NCI-H2227 (cell line): ENCODE results near the gene POMT2.
A peak's percentile ranks its signal among the peaks of the same experiment; 100 is the strongest.
"Not testable (repeated sequence)": the region's sequence is repeated elsewhere in the genome, so short reads cannot be mapped to it uniquely, and the experiment has no call there.

Experiments
- DNase-seq: peaks from one replicate; lab custom pipeline; 2025; ENCODE audit not compliant: unreplicated experiment; lab: John Stamatoyannopoulos, UW

The POMT2 gene

DNA sequence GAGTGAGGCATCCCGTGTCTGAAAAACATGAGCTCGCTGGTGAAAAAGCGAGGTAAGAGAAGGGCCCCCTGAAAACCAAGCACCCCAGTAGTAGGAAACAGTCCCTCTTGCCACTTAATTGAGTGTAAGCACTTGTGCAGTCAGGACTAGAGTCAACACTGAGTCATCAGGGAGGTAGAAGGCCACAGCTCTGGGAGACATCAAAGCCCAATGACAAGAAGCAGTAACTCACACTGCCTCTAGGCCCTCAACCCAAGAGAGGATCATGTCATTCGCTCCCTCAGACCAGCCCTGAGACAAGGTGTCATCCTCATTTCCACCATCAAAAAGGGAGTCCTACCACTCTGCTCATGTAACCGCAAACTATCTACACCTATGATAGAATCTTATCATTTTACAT lies 17.8 kb downstream of the POMT2 start:
- no peak for DNase-seq

DNA sequence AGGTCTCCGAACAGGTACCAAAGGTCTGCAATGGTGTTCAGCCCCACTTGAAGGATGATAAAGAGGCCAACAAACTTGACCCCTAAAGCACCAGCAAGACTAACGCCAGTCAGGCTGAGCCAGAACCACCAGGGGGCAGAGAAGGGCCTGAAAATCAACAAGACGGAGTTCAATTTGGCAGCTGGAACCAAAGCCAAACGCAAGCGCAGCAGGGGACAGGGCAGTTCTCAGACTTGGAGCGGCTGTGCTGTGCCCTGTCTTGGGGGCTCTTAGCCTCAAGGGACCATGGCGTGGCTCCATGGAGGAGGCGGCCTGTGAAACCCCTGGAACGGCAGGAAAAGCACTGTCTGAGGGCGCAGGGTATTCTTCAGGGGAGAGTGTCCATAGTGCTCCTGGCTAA lies 19.6 kb downstream of the POMT2 start:
- peak; percentile 77 for DNase-seq

DNA sequence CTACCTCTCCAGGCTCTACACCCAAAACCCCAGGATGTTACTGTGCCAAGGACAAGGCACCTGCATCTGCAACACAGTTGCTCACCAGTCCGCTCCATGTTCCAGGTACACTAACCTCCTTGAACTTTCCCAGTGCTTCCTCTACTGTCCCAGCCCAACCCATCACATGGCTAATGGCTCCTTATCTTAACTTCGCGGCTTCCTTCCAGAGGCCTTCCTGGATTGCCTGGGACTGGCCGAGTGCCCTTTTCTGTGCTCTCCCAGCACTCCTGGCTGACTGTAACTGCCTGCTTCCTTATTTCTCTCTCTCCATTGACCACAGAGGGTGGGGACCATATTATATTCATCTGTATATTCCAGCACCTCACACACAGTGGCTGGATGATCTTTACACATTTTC lies 20.9 kb downstream of the POMT2 start:
- DNase-seq = no peak

DNA sequence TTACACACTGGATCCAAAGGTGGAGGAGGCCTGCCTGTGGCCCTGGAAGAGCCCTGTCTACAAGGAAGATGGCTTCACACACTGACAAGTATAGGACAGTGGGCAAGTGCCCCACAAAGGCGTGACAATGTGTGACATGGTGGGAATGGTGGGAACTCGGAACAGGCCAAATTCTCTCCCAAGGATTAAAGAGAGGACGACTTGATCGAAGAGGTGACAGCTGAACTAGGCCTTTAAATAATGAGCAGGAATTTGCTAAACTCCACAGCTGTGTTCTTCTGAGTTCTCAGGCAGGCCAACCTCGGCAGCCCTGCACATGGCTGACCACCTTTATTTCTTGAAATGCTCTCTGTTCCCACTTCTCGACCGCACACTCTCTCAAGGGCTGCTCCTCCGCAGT lies 23.8 kb downstream of the POMT2 start:
- DNase-seq = no peak

DNA sequence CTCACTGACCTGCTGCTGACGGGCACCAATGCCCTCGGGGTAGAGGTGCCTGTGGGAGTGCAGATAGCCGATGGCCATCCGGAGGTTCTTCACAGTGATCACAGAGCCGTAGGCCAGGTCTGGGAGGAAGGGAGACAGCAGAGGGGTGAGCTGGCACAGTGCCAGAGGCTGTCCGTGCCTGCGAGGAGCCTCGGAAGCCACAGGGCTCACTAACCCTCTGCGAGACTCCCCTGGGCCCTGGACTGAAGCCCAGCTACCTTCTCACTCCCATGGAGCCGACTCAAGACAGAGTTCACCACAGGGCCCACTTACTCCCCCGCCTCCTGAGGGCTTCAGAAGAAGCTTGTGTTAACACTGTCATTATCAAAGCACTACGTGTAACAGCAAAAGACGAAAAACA lies 24.5 kb downstream of the POMT2 start:
- peak; percentile 53 for DNase-seq

DNA sequence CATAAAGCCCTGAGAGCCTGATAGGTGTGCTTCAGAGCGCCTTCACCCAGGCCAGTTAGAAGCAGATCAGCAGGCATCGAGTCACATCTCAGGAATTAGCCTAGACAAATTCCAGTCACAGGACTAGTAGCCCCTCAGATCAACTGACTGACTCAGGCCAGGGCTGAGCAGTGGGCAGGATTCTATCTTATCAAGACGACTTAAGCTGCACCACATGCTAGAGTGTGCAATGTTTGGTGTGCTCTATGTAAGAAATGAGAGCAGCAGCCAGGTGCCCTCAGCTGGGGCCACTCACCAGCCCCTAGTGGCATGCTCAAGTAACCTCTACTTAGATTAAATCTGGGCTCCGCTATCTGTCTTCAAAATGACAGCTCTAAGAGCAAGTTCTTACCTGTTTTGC lies 30.0 kb downstream of the POMT2 start:
- no peak for DNase-seq

DNA sequence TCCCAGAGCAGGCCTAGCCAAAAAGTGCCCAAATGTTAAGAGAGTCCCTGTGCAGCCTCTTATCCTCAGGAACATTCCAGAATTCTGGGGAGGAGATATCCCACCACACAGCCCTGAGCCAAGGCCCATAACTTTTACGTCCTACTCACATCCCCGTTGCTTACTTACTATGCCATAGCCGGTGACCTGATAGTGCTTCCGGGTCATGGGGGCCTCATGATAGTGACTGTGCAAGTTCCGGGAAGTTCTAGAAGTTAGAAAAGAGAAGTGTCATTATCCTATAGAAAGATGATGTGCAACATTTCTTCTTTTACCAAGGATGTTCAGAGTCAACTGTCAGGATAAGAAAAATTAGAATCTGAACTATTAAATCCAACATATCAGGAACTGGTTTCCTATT lies 34.1 kb downstream of the POMT2 start:
- no peak for DNase-seq

DNA sequence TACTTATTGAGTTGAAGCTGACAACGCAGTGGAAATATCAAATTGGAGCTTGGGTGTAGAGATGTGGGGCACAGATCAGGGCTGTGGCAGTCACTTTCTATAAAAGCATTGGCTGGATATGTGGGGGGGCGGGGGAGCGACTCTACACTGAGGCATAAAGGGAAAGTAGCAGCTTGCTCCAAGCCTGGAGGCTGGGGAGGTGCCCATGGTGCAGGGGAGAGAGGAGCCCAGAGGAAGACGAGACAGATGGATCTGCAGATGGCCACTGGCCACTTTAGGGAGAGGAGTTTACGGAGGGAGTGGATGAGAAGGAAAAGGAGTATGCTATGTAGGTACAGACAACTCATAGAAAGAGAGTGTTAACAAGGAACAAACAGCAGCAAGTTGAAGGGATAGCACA lies 36.2 kb downstream of the POMT2 start:
- DNase-seq = no peak

DNA sequence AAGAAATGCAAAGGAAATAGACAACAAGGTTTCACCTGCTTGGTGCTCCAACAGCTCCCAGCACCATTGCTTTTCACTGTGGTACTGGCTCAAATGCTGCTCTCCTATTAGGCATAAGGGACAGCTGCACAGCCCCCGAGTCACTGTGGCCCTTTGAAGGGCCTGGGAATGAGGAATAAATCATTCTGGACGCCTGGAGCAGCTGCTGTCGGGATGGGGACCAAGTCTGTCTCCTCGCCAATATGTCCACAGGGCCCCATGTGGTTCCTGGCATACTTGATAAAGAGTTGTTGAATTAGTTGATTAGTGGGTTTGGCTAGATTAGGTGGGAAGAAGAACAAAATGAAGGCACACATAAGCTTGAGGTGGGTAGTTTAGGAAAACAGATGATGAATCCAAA lies 36.6 kb downstream of the POMT2 start:
- no peak for DNase-seq

DNA sequence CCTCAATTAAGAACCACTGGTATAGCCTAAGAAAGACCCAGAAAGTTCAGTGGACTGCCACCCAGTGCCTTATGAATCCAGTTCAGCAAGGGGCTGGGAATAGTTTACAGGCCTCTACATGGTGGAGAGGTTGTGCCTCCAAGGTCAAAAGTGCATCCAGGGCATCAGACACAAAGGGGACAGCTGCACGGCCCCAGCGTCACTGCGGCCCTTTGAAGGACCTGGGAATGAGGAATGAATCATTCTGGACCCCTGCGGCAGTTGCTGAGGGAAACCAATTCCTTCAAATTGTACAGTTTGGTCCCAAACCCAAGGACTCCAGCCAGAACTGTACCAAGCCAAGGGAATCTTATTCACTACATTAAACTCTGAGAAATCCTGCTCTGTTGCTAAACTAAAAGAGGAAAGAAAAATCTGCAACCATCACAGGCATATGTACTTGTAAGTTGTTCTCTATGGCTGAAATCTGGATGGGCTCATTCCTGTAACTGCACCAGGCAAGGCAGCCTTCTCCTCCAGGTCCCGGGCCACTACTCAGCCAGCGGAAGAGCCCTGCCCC lies 38.8 kb downstream of the POMT2 start:
- no peak for DNase-seq

DNA sequence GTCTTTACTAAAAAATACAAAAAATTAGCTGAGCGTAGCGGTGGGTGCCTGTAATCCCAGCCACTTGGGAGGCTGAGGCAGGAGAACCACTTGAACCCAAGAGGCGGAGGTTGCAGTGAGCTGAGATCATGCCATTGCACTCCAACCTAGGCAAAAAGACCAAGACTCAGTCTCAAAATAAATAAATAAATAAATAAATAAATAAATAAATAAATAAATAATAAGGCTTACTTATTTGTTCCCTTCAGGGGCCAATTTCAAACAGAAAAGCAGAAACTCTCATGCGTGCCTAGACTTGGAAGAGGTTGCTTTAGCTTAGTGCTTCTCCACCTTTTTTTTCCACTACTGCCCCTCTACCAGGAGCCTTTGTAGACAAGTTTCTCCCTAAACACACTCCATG lies 39.8 kb downstream of the POMT2 start:
- not testable (repeated sequence) for DNase-seq

DNA sequence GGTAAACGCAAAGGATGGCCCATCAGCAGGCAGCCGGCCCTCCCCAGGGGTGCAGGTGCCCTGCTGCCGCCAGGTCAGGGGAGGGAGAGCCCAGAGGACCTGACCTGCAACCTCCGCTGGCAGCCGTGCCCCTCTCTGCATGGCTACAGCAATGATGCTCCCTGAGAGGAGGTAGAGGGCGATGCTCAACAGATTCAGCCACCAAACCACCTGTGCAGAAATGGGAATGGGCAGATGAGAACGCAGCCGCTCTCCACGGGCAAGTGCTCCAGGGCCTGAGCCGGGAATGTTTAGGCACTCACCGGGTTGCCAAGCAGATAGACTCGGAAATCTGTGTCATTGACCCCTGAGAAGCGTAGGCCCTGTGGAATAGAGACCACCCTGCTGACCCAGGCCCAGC lies 41.0 kb downstream of the POMT2 start:
- no peak for DNase-seq

DNA sequence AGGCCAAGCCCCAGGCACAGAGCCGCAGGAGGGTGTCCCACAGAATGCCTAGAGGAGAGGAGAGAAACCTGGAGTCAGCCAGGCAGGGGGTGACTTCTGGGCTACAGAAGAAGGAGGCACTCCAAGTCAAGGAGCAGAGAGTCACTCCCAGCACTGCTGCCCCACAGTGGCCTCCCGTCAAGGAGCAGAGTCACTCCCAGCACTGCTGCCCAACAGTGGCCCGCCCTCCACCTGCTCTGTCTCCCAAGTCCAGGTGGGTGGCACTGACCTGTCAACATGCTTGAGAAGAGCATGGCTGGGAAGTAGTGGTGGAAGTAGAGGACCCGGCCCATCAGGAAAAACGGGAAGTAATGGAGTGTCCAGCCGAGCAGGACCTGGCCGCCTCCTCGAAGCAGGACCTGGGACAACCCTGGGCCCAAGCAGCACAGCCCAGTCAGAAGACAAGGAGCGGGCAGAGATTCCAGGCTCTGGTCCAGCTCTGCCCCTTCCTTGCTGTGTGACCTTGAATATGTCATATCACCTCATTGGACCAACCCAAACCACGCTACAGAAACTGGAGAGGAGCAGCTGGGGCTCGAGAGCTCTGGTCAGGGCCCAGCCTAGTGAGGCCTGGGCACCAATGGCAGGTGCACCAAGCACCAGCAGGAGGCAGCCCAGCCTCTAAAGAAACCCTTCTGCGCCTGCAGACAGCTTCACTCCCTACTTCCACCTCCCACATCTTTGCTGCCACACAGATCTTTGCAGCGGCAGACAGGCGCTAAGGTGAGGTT lies 42.0 kb downstream of the POMT2 start:
- no peak for DNase-seq

DNA sequence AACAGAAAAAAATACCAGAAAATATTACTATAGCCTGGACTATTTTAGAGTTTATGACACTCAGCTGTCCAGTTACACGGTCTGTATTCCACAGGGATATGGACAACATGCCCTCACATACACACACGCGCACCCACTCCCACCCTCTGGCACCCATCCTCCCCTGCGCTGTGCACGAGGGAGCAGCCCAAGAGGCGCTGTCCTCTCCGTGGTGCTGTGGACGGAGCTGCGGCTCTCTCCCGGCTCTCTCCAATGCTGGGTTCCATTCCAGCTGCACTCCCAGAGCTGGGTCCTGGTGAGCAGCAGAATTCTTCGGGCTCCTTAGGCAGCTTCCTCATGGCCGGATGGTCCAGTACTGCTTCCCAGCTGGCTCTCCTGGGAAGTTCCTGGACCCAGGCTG lies 43.7 kb downstream of the POMT2 start:
- DNase-seq = no peak

DNA sequence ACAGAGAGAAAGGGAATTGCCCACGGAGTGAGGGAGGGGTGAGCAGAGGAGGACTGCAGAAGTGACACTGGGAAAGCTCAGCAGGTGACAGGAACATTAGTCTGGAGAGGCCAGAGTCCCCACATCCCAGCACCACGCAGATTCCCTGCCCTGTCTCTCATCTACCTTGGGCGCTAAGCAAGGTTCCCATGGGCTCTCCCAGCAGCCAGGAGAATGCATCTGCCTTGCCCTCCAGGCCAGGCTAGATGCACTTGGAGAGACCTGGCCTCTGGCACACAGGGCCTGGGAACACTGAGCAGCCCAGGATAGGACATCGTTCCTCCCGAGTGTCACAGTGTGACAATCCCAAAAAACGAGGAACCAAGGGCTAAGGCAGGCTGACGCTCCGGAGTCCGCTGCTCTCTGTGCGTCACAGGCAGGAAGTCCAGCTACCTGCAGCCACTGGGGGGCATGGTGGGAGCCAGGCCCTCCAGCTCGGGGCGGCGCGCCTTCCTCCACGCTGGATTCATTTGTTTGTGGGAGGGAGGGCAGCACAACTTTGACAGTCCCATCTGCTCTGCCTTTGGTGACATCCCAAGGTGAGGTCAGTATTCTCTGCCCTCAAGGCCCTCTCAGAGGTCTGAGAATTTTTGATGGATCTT lies 44.3 kb downstream of the POMT2 start:
- DNase-seq = no peak

DNA sequence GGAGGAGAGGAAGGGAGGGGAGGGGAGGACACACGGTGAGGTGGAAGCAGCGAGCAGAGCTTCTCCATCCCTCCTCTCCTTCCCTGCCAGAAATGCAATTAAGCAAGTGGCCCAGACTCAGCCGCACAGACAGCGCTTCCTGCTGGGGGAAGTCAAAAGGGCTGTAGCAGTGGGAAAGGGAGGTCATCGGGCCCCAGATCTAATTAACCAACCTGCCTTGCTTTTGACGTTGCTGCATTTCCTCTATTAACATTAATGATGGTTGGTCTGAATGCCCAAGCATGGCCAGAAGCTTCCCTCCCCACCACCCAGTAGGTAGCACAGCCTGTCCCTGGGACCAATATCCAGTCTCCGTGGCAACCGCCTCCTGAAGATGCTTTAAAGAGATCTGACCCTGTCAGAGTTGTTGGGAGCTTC lies 45.1 kb downstream of the POMT2 start:
- peak; percentile 60 for DNase-seq

DNA sequence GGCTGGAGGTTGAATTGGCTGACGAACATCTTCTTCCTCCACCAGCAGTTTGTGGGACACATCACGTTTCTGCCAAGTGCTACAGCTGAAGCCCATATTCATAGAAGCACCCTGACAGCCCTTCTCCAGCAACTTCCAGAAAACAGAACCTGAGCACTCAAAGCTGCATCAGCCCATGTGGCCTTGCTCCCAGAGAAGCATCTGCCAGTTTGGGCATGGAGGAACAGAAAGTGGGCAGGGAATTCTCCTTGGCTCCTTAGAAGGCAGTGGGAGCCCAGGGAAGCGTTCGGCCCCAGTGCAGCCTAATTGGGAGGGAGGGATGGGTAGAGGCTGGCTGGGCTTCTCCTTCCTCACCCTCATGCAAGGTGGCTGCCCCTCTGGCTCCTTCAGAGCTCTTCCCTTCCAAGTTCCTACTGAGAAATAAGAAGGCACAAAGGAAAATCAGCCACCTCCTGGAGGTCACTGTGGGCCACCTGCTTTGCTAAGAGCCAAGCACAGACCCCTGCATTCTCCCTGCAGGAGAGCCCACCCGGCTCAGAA lies 45.6 kb downstream of the POMT2 start:
- no peak for DNase-seq

DNA sequence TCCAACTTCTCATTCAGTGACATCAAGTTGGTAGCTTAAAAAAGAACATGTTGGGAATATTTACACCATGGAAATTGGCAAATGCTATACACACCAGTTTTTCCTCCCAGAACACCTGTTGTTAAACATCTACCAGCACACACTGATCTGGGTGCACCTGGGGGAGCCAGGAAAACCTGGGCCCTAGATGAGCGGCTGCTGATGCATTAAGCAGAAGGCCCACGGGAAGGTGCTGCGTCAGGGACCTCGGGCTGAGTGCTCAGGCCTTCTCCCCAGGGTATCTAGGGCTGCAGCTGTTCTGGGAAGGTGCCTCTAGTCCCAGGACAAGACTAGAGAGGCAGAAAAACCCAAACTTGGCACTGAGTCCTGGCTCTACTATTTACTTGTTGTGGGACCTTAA lies 46.9 kb downstream of the POMT2 start:
- no peak for DNase-seq

DNA sequence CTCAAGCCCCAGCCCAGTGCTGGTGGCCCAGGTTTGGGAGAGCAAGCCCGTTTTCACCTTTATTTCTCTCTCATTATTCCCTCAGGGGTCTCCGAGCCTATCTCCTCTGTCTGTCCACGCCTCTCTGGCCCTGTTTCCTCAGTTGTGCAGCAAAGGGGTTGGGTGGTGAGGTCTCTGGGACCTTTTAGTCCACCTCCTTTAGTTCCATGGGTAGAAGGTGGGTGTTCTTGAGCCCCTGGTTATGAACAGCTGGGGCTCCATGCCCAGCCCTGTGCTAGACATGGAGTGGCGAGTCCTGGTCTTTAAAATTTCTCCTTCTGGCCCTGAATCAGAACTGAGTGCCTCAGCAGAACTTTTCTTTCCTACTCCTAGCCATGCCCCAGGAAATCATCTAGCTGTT lies 48.4 kb downstream of the POMT2 start:
- no peak for DNase-seq

DNA sequence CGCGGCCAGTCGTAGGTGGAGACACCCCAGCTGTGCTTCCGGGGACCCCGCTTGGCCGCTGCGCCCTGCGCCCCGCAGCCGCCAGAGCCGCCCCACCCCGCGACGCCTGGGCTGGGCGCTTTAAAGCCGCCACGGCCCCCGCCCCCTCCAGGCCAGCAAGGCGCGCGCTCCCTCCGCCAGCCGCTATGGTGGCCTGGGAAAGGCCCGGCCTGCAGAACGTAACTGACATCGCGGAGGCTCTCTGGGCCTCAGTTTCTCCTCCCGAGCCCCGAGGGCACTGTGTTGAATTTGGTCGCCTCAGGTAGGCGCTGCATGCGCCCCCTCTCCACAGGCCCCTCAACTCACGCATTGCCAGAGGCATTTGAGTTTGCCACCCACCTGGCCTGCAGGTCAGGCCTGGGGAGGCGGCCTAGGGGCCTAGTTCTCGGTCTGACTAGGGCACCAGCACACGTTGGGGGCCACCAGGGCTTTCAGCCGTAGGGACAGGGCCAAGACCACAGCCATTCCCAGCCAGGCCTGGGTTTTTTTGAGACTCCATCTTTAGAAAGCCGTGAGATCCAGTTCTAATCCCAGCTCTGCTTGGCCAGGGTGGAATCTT lies 49.5 kb downstream of the POMT2 start, which contains the start of gene NGB:
Gene NGB (minus strand): TSS at position 94 of the 598 bp plus-strand sequence. CDS start 269 bp downstream, outside the sequence.
- no peak for DNase-seq

DNA sequence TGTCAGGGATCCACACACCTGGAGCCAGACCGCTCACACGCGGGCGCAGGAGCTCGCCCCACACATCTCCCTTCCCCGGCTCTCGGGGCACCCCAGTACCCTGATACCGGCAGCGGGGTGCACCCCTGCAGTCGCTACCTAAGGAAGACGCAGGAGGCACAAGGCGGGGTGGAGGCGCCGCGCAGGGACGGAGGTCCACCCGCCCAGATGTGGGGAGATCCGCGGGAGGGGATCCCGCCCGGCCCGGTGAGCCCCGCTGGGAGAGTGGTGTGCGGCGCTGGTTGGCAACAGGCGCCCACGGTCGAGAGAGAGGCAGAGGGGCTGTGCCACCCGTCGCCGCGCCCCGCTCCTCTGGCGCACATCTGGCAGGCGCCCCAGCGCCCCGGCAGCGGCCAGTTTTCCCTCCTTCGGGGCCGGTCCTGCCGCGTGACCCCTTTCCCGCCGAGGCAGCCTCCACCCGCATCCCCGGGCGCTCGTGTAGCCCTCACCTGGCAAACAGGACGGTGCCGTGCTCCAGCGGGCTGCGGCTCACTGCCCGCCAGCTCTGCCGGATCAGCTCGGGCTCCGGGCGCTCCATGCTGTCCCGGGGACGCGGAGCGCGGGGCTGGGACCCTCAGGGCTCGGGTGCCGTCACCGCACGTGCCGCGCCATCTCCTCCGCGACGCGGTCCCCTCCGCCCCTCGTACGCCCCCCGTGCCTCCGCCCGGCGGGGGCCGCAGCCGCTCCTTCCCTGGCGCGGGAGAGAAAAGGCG lies 50.1 kb downstream of the POMT2 start:
- DNase-seq = no peak
